Measurements from ENCODE around the gene CYP27A1. TPM values are rescaled to one million over a fixed set of nuclear protein-coding genes. Genes with fewer than 3 reads are reported as not detected.

The CYP27A1 gene
- total and polyA plus RNA-seq, 11 donors: 3.3 to 43.8 (median 7.4) TPM

GRCh38 chr2:218830526-218831306 is 48.8 kb downstream of the CYP27A1 start:
- intact Hi-C loops (cut with DNase I): loop anchor here in 1 of 10 donors (5.0 kb wide), 1 partner anchor 83 kb away; no protein-coding TSS in a partner anchor
- Histone ChIP-seq H3K4me3 (no peak overlapping the region), H3K36me3 (no peaks in the 10 kb centered on the region), H3K27me3 (peaks cover 0 to 32% (median 0%) of the 10 kb centered on the region in 9 donors), H3K4me1 (peaks cover 0 to 32% (median 6%) of the 10 kb centered on the region in 12 donors), H3K27ac (peak overlapping the region in 7 of 12 donors; percentile 34 to 90 (median 74)), H3K9me3 (no peaks in the 10 kb centered on the region)
- no peak for ATAC-seq
- TF ChIP-seq CTCF (IDR thresholded peaks at IDR 0.05): no peak
- TF ChIP-seq POLR2A (IDR thresholded peaks at IDR 0.05): no peak
- WGBS, 4 donors: 72 to 82% (median 74%) methylated on average over 3 of the region's 3 CpGs
- DNase-seq: no peak

- no peak within 1 kb of the TSS for H3K4me3 ChIP-seq
- ATAC-seq (peak in 3 of 4 donors; percentile 30 to 59 (median 34)), DNase-seq (peak in 3 of 5 donors; percentile 18 to 68 (median 50))
- TF ChIP-seq CTCF (IDR thresholded peaks at IDR 0.05): no peak
- TF ChIP-seq POLR2A (IDR thresholded peaks at IDR 0.05): no peak
- peaks cover 0 to 32% (median 6%) of the 10 kb centered on the region in 12 donors for H3K4me1 ChIP-seq
- peak within 1 kb of the TSS; percentile 17 to 90 (median 68) for H3K27ac ChIP-seq
- no peaks in the 10 kb centered on the region for H3K9me3 ChIP-seq
- H3K36me3 ChIP-seq: no peaks in the 10 kb centered on the region
- 60 to 75% (median 71%) methylated on average over 12 to 18 of the region's 18 CpGs for WGBS, 4 donors
- peaks cover 0 to 38% (median 0%) of the 10 kb centered on the region in 9 donors for H3K27me3 ChIP-seq
- intact Hi-C loops (cut with DNase I): loop anchor here in 1 of 10 donors (5.0 kb wide), 1 partner anchor 84 kb away; no protein-coding TSS in a partner anchor
These were observed 49.5 kb downstream of the CYP27A1 start, which contains the start of gene PRKAG3 for GRCh38 chr2:218831378-218831990. Gene PRKAG3, minus strand, starts transcription at chr2:218831803.

GRCh38 chr2:218832081-218832480 is 50.1 kb downstream of the CYP27A1 start:
- peaks cover 0 to 3% (median under 1%) of the 10 kb centered on the region in 12 donors for H3K9me3 ChIP-seq
- H3K4me1 ChIP-seq: peaks cover 0 to 32% (median 6%) of the 10 kb centered on the region in 12 donors
- 65 to 84% (median 76%) methylated on average over 3 of the region's 3 CpGs for WGBS, 4 donors
- H3K27me3 ChIP-seq: peaks cover 0 to 40% (median 0%) of the 10 kb centered on the region in 9 donors
- DNase-seq (no peak), ATAC-seq (peak in 3 of 4 donors; percentile 17 to 31 (median 29))
- no peak for TF ChIP-seq CTCF (IDR thresholded peaks at IDR 0.05)
- no peak for TF ChIP-seq POLR2A (IDR thresholded peaks at IDR 0.05)
- intact Hi-C loops (cut with DNase I): loop anchor here in 1 of 10 donors (5.0 kb wide), 1 partner anchor 85 kb away; no protein-coding TSS in a partner anchor
- peak overlapping the region; percentile 17 to 90 (median 68) for H3K27ac ChIP-seq
- H3K36me3 ChIP-seq: no peaks in the 10 kb centered on the region
- H3K4me3 ChIP-seq: no peak overlapping the region

Data from heart left ventricle (tissue), 16 donors.